GM12891 (cell line): ENCODE measurements around the gene ZNF548.

Experiments
- POLR2A ChIP-seq: IDR thresholded peaks from 2 replicates; pipeline ENCODE4 v1.6.1; 2011; ENCODE audit warnings: low read depth, low read length, control low read depth
- POLR2AphosphoS5 ChIP-seq: IDR thresholded peaks from 2 replicates; pipeline ENCODE4 v1.6.1; 2011; ENCODE audit warnings: low read depth, low read length, control low read depth
- SPI1 ChIP-seq: IDR thresholded peaks from 2 replicates; pipeline ENCODE4 v1.6.1; 2011; ENCODE audit warnings: low read depth, low read length, control low read depth
- TAF1 ChIP-seq: IDR thresholded peaks from 2 replicates; pipeline ENCODE4 v1.6.1; 2011; ENCODE audit warnings: low read depth, low read length, control low read depth

DNA sequence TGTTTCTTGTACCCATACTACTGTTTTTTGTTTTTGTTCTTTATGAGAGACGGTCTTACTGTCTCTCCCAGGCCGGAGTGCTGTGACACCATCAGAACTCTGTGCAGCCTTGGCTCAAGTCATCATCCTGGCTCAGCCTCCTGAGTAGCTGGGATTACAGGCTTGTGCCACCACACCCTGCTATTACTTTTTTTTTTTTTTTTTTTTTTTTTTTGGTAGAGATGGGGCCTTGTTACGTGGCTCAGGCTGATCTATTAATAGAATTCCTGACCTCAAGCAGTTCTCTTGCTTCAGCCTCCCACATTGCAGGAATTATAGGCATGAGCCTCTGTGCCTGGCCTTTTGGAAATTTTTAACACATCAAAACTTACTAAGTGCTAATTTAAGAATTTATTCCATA lies 41.5 kb upstream of the ZNF548 start:
- TF ChIP-seq TAF1: no peak
- TF ChIP-seq POLR2AphosphoS5: no peak
- no peak for TF ChIP-seq POLR2A
- TF ChIP-seq SPI1: no peak
